A549 treated with dexamethasone at 1 μM for 4 hours (cell line): ENCODE measurements around the gene ARFGAP1. TPM values are rescaled to one million over a fixed set of nuclear protein-coding genes. Genes with fewer than 3 reads are reported as not detected.

Experiments
- total RNA-seq: library from RNA; stranded (reverse); fragments of 200-300 nt; extraction: Qiagen RNA extraction; gene quantifications from 5 replicates; pipeline ENCODE4 v1.2.3, GENCODE V29; 2022

Gene ARFGAP1
- total RNA-seq: 34.4 to 68.0 TPM (median 62.0 TPM) in 5 replicates

DNA sequence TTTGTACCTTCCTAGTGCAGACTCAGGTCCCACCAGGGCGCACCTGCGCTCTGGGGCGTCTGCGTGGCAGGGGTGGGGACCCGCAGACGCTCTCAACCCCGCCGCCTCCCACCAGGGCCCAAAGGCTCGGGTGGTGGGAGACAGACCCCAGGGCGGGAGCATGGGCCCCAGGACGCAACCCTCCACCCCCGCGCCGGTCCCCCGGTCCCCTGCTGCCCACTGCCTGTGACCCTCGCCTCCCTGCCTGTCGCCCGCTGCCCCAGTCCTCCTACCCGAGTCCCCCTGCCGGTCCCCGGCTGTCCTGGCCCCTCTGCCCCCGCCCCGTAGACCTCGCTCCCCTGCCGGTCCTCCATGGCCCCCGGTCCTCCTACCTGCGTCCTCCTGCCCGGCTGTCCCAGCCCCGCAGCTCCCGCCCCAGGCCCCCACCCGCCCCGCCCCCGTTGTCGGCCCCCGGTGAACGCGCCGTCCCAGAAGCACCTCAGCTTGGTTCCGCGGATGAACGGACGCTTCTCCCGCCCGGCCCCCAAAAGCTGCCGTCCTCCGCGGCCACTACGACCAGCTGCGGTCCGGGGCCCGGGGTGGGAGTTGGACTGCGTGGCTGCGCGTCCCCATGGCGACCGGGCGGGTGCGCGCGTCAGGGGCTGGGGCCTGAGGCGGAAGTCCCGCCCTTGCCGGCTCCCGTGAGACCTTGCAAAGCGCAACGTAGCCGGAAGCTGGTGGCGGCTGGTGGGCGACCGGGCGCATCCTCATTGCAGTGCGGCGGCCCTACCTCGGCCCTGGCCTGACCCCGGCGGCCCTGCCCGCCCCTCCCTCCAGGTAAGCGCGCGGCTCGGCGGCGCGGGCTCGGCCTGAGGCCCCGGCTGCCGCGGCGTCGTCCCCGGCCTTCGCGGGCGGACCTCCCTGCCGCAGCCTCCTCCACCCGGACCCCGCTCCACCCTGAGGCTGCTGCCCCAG lies at the start of gene ARFGAP1:
TSS of gene ARFGAP1 (plus strand) at position 709 of the 954 bp plus-strand sequence. CDS start 2,768 bp downstream, outside the sequence.

DNA sequence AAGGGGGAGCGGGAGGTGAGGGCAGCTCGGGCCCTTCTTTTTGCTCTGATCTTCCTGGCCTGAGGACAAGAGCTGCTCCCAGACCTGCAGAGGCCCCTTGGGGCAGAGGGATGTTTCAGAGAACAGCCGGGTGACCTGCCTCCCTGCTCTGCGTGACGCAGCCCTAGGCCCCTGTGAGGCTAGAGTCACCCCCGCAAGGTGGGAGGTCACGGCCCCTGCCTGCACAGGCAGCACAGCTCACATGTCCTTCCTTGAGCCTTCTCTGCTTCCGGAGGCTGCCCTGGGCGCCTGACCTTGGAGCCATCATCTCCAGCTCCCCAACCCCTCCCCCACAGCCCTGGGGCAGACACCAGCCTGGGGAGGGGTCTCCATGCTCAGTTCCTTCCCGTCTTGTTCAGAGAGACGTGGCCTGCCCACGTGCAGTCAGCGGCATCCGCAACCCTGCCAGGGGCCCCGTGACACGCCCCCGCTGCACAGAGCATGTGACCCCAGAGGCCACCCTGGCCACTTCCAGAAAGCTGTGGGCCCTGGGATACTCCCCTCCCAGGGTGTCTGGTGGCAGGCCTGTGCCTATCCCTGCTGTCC lies 37.1 kb upstream of the ARFGAP1 start, which contains the start of gene BIRC7:
TSS of gene BIRC7 (plus strand) at position 507 of the 585 bp plus-strand sequence. CDS start 192 bp downstream, outside the sequence.

DNA sequence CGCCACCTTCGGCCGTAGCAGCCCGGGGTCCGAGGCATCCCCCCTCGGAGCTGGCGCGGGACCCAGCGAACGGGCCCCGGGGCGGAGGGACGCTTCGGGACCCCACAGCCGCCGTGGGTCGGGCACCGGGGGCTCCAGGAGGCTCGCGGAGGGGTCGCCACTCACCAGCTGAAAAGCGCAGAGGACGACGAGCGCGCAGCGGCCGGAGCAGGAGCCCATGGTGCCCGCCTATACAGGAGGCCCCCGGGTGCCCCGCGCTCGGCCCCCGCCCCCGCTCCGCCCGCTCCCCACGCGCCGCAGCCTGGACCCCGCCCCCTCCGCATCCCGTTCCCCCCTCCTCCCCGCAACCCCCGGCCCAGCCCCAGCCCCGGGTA lies 18.4 kb upstream of the ARFGAP1 start, which contains the start of gene NKAIN4:
TSS of gene NKAIN4 (minus strand) at position 232 of the 374 bp plus-strand sequence. CDS start at position 219, 13 bp downstream.

DNA sequence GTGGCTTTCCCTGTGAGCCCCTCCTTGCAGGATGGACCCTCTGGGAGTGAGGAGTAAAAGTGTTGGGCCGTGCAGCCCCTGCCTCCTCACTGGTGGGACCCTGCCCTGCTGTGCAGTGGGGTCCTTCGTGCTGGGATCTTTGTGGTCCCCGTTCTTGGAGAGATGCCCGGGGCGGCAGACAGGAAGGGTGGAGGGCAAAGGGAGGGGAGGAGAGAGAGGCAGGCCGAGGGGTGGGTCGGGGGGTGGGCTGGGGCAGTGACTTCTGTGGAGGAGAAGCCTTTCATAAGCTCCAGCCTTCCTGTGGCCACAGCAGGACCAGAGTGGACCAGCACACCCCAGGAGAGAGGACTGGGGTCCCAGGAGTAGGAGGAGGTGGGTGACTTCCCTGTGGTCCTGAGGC lies 20.3 kb downstream of the ARFGAP1 start, which contains the start of gene COL20A1:
TSS of gene COL20A1 (plus strand) at position 283 of the 400 bp plus-strand sequence. CDS start 1,922 bp downstream, outside the sequence.

Other genes starting within 250 kb of the ARFGAP1 start
- gene YTHDF1, start 56.7 kb upstream of the ARFGAP1 start, total RNA-seq: 42.6 to 58.1 TPM (median 56.2 TPM) in 5 replicates
- gene BIRC7, start 36.9 kb upstream of the ARFGAP1 start, total RNA-seq: 1.3 to 2.4 TPM (median 1.8 TPM) in 5 replicates
- gene NKAIN4, start 18.4 kb upstream of the ARFGAP1 start, total RNA-seq: 3.7 to 6.3 TPM (median 4.4 TPM) in 5 replicates
- 0.27 to 0.87 TPM (median 0.45 TPM) in 5 replicates for gene COL20A1, start 20.4 kb downstream of the ARFGAP1 start, total RNA-seq
- 0.28 to 1.3 TPM (median 0.61 TPM) in 5 replicates for gene CHRNA4, start 88.5 kb downstream of the ARFGAP1 start, total RNA-seq
- 0.61 to 0.74 TPM (median 0.63 TPM) in 5 replicates for gene KCNQ2, start 199.8 kb downstream of the ARFGAP1 start, total RNA-seq
- 123 to 185 TPM (median 159 TPM) in 5 replicates for gene EEF1A2, start 226.3 kb downstream of the ARFGAP1 start, total RNA-seq
- gene PPDPF, start 248.0 kb downstream of the ARFGAP1 start, total RNA-seq: 282 to 352 TPM (median 327 TPM) in 5 replicates